IMR-90 (cell line): ENCODE measurements around the gene MICU1. TPM values are rescaled to one million over a fixed set of nuclear protein-coding genes. Genes with fewer than 3 reads are reported as not detected.

ENCODE experiments used
- ATAC-seq: fragments of 200-7000 bp; cut with Tn5 transposase; 2 replicates; pipeline ENCODE4 v1.9.1; 2020; ENCODE audit warnings: low read depth, mild to moderate bottlenecking, moderate library complexity
- BruUV-seq: library from RNA; stranded (reverse); fragments of 400-500 nt; replicated peaks from 2 replicates; lab custom pipeline; 2021; lab: Mats Ljungman, UMichigan
- CTCF ChIA-PET: fragments of 300-600 bp; formaldehyde crosslinking; extraction: SDS; loops from one replicate; lab custom pipeline; 2021; ENCODE audit warnings: antibody characterized with exemption; lab: Yijun Ruan, JAX
- POLR2A ChIA-PET: fragments of 300-600 bp; sonication (Branson Sonifier 250); formaldehyde crosslinking; loops from one replicate; lab custom pipeline; 2022; ENCODE audit warnings: antibody characterized with exemption; ENCODE audit not compliant: unreplicated experiment; lab: Charles Lee
- DNase-seq: peaks from one replicate; pipeline ENCODE4 v3.0.0; 2013
- H2AFZ ChIP-seq: replicated peaks from 2 replicates; pipeline ENCODE3; 2013; ENCODE audit warnings: low read length, mild to moderate bottlenecking; ENCODE audit not compliant: poor library complexity
- H2AK5ac ChIP-seq: 2 replicates; pipeline ENCODE4 v1.6.1; 2013; ENCODE audit warnings: low read depth, low read length, inconsistent platforms
- H2AK9ac ChIP-seq: replicated peaks from 2 replicates; pipeline ENCODE3; 2013; ENCODE audit warnings: mild to moderate bottlenecking, low read depth, low read length, moderate library complexity; ENCODE audit not compliant: poor library complexity
- H2BK120ac ChIP-seq: 2 replicates; pipeline ENCODE4 v1.6.1; 2013; ENCODE audit warnings: low read depth, low read length, inconsistent platforms
- H2BK15ac ChIP-seq: 3 replicates; pipeline ENCODE4 v1.6.1; 2013; ENCODE audit warnings: low read depth, low read length, inconsistent platforms
- H2BK20ac ChIP-seq: 2 replicates; pipeline ENCODE4 v1.6.1; 2013; ENCODE audit warnings: low read depth, mild to moderate bottlenecking, inconsistent platforms, low read length, moderate library complexity
- H2BK5ac ChIP-seq: 2 replicates; pipeline ENCODE4 v1.6.1; 2013; ENCODE audit warnings: mild to moderate bottlenecking, low read depth, low read length, inconsistent platforms; ENCODE audit not compliant: poor library complexity, severe bottlenecking
- H3K14ac ChIP-seq: replicated peaks from 2 replicates; pipeline ENCODE4 v1.6.1; 2013; ENCODE audit warnings: low read depth, low read length, inconsistent platforms
- H3K18ac ChIP-seq: 2 replicates; pipeline ENCODE4 v1.6.1; 2013; ENCODE audit warnings: low read depth, low read length, control low read depth
- H3K23ac ChIP-seq: 2 replicates; pipeline ENCODE4 v1.6.1; 2013; ENCODE audit warnings: low read depth, low read length, inconsistent platforms
- H3K27ac ChIP-seq: 2 replicates; pipeline ENCODE4 v1.5.1; 2013; ENCODE audit warnings: mild to moderate bottlenecking, control low read depth, low read length; ENCODE audit not compliant: insufficient read depth
- H3K27me3 ChIP-seq: 2 replicates; pipeline ENCODE4 v1.6.1; 2013; ENCODE audit warnings: low read length; ENCODE audit not compliant: control insufficient read depth, insufficient read depth
- H3K36me3 ChIP-seq: 2 replicates; pipeline ENCODE4 v1.6.1; 2013; ENCODE audit warnings: low read length, mixed read lengths; ENCODE audit not compliant: control insufficient read depth, insufficient read depth
- H3K4ac ChIP-seq: 2 replicates; pipeline ENCODE4 v1.6.1; 2013; ENCODE audit warnings: low read depth, low read length, inconsistent platforms
- H3K4me1 ChIP-seq: 2 replicates; pipeline ENCODE4 v1.6.1; 2013; ENCODE audit warnings: low read length, mixed read lengths; ENCODE audit not compliant: control insufficient read depth, insufficient read depth
- H3K4me2 ChIP-seq: 2 replicates; pipeline ENCODE4 v1.6.1; 2013; ENCODE audit warnings: low read depth, mild to moderate bottlenecking, control low read depth, low read length, moderate library complexity
- H3K4me3 ChIP-seq: 2 replicates; pipeline ENCODE4 v1.5.1; 2013; ENCODE audit warnings: low read depth, mild to moderate bottlenecking, control low read depth, low read length, moderate library complexity; ENCODE audit not compliant: insufficient read depth
- H3K56ac ChIP-seq: 2 replicates; pipeline ENCODE4 v1.6.1; 2013; ENCODE audit warnings: low read length, inconsistent platforms; ENCODE audit not compliant: insufficient read depth; ENCODE audit errors: extremely low read depth
- H3K79me1 ChIP-seq, 2 experiments: 2 replicates each; pipeline ENCODE4 v1.6.1; 2013; ENCODE audit warnings: low read length in 2 of 2, inconsistent platforms in 1 of 2, low read depth in 1 of 2
- H3K9ac ChIP-seq: 2 replicates; pipeline ENCODE4 v1.6.1; 2013; ENCODE audit warnings: low read depth, low read length, control low read depth
- H3K9me1 ChIP-seq: 2 replicates; pipeline ENCODE4 v1.6.1; 2013; ENCODE audit warnings: low read length, inconsistent platforms; ENCODE audit not compliant: insufficient read depth
- H3K9me3 ChIP-seq: 2 replicates; pipeline ENCODE4 v1.6.1; 2013; ENCODE audit warnings: low read length; ENCODE audit not compliant: control insufficient read depth, insufficient read depth
- H4K20me1 ChIP-seq: 2 replicates; pipeline ENCODE4 v1.6.1; 2013; ENCODE audit warnings: low read length, inconsistent platforms; ENCODE audit not compliant: insufficient read depth
- H4K5ac ChIP-seq: 2 replicates; pipeline ENCODE4 v1.6.1; 2013; ENCODE audit warnings: mild to moderate bottlenecking, low read depth, low read length, control low read depth
- H4K8ac ChIP-seq, 2 experiments: 2 replicates each; pipeline ENCODE4 v1.6.1; 2013; ENCODE audit warnings: low read depth in 2 of 2, low read length in 2 of 2, control low read depth in 1 of 2, inconsistent platforms in 1 of 2
- H4K91ac ChIP-seq: 2 replicates; pipeline ENCODE4 v1.6.1; 2013; ENCODE audit warnings: low read depth, low read length, inconsistent platforms; ENCODE audit not compliant: insufficient read depth
- MAZ ChIP-seq: IDR thresholded peaks from 2 replicates; pipeline ENCODE4 v1.6.1; 2012; ENCODE audit warnings: low read depth, mild to moderate bottlenecking, low read length, improper control_type of control experiment, moderate library complexity, borderline replicate concordance
- RFX5 ChIP-seq: IDR thresholded peaks from 2 replicates; pipeline ENCODE4 v1.8.0; 2012; ENCODE audit warnings: low read depth, mild to moderate bottlenecking, low read length, moderate library complexity
- WGBS, 2 experiments: methylation state at CpG; one replicate each; pipeline versions ENCODE4 v1.1.5 to v1.1.7; 2013; ENCODE audit warnings: missing lambda C conversion rate in 2 of 2; ENCODE audit not compliant: insufficient read length in 1 of 2; ENCODE audit errors: extremely low coverage in 2 of 2; 5-methylcytosine and 5-hydroxymethylcytosine counted together
- dilution Hi-C: fragments of 300-500 bp; cut with HindIII; formaldehyde crosslinking; loops from one replicate; pipeline ENCODE4 v1.14.3; 2018; ENCODE audit warnings: low sequenced_read_pairs; ENCODE audit not compliant: unreplicated experiment
- in situ Hi-C: fragments of 300-500 bp; cut with MboI; formaldehyde crosslinking; loops from 3 replicates; pipeline ENCODE4 v1.14.3; 2019; ENCODE audit warnings: low sequenced_read_pairs, inconsistent platforms, mixed read lengths
- intact Hi-C: fragments of 100-400 bp; cut with micrococcal nuclease; formaldehyde crosslinking; loops from 2 replicates; pipeline ENCODE4 v1.10.0; 2022
- polyA plus RNA-seq, 3 experiments: library from polyadenylated mRNA; depleted of rRNA; stranded (reverse); fragments of >200 nt; gene quantifications; 2 replicates each; pipeline ENCODE4 v1.2.3, GENCODE V29; 2012; ENCODE audit warnings: low replicate concordance in 1 of 3
- total RNA-seq: library from RNA; depleted of rRNA; stranded (reverse); fragments of >200 nt; gene quantifications from 2 replicates; pipeline ENCODE4 v1.2.3, GENCODE V29; 2012

MICU1 gene
- total and polyA plus RNA-seq, 2 of the 4 experiments (the other 2 are of a cell fraction), result 43.6 to 44.7 TPM

DNA sequence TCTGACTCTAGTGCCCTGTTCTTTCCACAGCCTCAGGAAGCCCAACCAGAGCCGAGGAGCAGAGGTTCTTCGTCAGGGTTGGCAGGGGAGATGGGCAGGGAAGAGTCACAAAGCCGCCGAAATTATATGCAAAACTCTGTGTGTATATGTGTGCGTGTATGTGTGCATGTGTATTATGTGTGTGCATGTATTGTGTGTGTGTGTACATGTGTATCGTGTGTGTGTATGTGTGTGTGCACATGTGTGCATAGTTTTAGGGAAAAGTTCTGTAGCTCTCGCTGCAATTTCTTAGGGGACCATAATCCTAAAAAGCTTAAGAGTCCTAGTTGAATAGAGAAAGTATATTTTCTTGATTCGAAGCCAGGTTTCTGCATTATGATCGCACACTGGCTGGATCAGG is 288.2 kb downstream of the MICU1 start:
- no peak overlapping the region for H3K9ac ChIP-seq
- H4K91ac ChIP-seq, result no peak overlapping the region
- no peak overlapping the region for H3K27ac ChIP-seq
- H3K9me1 ChIP-seq, result no peaks in the 10 kb centered on the region; the same call in 1 of the 2 replicates
- no peak overlapping the region for H2BK15ac ChIP-seq
- no peak overlapping the region for H3K23ac ChIP-seq
- CTCF ChIA-PET, result interaction anchor here (0.6 to 1.2 kb wide), 5 partner anchors 13 to 403 kb away, joined by 3 to 8 read pairs (median 4); no protein-coding TSS in a partner anchor
- H3K56ac ChIP-seq, result no peak overlapping the region
- no peak overlapping the region for H2AK5ac ChIP-seq
- H3K18ac ChIP-seq, result no peak overlapping the region
- H3K4ac ChIP-seq, result no peak overlapping the region
- no peak overlapping the region for H4K8ac ChIP-seq
- ATAC-seq (no peak), DNase-seq (no peak)
- intact Hi-C loops, result loop anchor here (1.0 kb wide), 1 partner anchor 63 kb away; no protein-coding TSS in a partner anchor
- H3K14ac ChIP-seq, result no peak overlapping the region
- H4K20me1 ChIP-seq, result peaks cover 11% of the 10 kb centered on the region
- no peak overlapping the region for H3K4me3 ChIP-seq
- H4K5ac ChIP-seq, result no peak overlapping the region
- H2BK20ac ChIP-seq, result no peak overlapping the region
- peaks cover 55% of the 10 kb centered on the region for H3K36me3 ChIP-seq
- dilution Hi-C loops, result no loop called here
- TF ChIP-seq RFX5 (no peak), MAZ (no peak)
- H2AFZ ChIP-seq, result no peak overlapping the region
- no peak overlapping the region for H3K4me2 ChIP-seq
- no peak overlapping the region for H2BK5ac ChIP-seq
- in situ Hi-C loops, result loop anchor here (10.0 kb wide), 3 partner anchors 93 to 283 kb away; no protein-coding TSS in a partner anchor
- no peak overlapping the region for H2AK9ac ChIP-seq
- H3K4me1 ChIP-seq, result peaks cover 16% of the 10 kb centered on the region
- H3K9me3 ChIP-seq, result no peaks in the 10 kb centered on the region
- POLR2A ChIA-PET, result interaction anchor here (1.0 kb wide), 1 partner anchor 233 kb away, joined by 3 read pairs; no protein-coding TSS in a partner anchor
- H3K79me1 ChIP-seq, result peaks cover 0 to 16% of the 10 kb centered on the region in 2 experiments; a peak in 1 of 4 replicates
- BruUV-seq, result no TSS peak
- H2BK120ac ChIP-seq, result no peak overlapping the region
- WGBS, 2 experiments, result 100% methylated on average over 6 of the region's 9 CpGs; no CpG with 5 or more reads in 1 of the 2 experiments
- no peaks in the 10 kb centered on the region for H3K27me3 ChIP-seq
